ENCODE data around the gene SAMD8.

DNA sequence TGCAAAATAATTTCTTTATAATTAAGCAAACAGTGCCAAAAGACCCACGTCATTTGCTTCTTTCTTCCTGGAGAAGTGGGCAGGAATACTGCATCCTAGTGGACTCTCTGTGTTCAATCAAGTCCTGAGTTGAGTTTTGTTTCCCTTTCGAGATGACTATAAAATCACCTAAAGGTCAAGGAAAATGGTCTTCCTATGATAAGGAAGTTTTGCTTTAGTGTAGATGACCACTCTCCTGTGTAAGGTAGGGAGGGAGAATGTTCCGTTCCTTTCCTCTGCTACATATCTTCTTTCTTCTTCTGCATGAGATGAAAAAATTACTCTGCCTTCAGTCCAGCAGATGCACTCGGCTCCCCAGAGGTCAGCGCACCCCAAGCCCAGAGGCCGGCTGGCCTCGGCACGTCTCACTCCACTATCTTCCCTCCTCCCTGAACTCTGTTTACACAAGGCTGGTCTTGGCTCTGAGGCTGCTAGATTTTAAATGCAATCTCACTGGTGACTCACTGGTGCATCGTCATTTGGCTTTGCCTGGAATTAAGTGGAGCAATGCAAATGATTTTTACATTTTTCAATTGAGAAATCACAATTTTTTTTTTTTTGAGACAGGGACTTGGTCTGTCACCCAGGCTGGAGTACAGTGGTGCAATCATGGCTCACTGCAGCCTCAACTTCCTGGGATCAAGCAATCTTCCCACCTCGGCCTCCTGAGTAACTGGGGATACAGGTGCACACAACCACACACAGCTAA, 80.5 kb downstream of the SAMD8 start:
- TF ChIP-seq, protein P1, sequence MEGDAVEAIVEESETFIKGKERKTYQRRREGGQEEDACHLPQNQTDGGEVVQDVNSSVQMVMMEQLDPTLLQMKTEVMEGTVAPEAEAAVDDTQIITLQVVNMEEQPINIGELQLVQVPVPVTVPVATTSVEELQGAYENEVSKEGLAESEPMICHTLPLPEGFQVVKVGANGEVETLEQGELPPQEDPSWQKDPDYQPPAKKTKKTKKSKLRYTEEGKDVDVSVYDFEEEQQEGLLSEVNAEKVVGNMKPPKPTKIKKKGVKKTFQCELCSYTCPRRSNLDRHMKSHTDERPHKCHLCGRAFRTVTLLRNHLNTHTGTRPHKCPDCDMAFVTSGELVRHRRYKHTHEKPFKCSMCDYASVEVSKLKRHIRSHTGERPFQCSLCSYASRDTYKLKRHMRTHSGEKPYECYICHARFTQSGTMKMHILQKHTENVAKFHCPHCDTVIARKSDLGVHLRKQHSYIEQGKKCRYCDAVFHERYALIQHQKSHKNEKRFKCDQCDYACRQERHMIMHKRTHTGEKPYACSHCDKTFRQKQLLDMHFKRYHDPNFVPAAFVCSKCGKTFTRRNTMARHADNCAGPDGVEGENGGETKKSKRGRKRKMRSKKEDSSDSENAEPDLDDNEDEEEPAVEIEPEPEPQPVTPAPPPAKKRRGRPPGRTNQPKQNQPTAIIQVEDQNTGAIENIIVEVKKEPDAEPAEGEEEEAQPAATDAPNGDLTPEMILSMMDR (IDR thresholded peaks at IDR 0.05) = peak in 1 of 6 experiments; percentile 19
- no peak for TF ChIP-seq POLR2A (IDR thresholded peaks at IDR 0.05)

All from Peyer's patch (tissue), 4 donors.